Liver (tissue), 3 donors: ENCODE results near the gene NRROS.

Source experiments
- NR2F2 ChIP-seq: IDR thresholded peaks from 2 replicates; pipeline ENCODE4 v1.6.1; 2016; ENCODE audit warnings: antibody characterized with exemption
- SP1 ChIP-seq: IDR thresholded peaks from 2 replicates; pipeline ENCODE4 v1.6.1; 2018; ENCODE audit warnings: antibody characterized with exemption, mild to moderate bottlenecking
- YY1 ChIP-seq: IDR thresholded peaks from 2 replicates; pipeline ENCODE4 v1.6.1; 2016; ENCODE audit warnings: antibody characterized with exemption, mild to moderate bottlenecking
- TF ChIP-seq, protein P1 (sequence below): IDR thresholded peaks from 2 replicates; pipeline ENCODE4 v1.6.1; 2016; ENCODE audit warnings: antibody characterized with exemption
- TF ChIP-seq, protein P2 (sequence below): IDR thresholded peaks from 2 replicates; pipeline ENCODE4 v1.6.1; 2016; ENCODE audit warnings: antibody characterized with exemption
- TF ChIP-seq, protein P3 (sequence below): fragments of 150-350 bp; IDR thresholded peaks from 2 replicates; pipeline ENCODE4 v1.5.1; 2017; ENCODE audit warnings: improper control_type of control experiment, low read depth, low read length; ENCODE audit not compliant: missing input control
- donor health status: healthy.
- donor health status: healthy.

DNA sequence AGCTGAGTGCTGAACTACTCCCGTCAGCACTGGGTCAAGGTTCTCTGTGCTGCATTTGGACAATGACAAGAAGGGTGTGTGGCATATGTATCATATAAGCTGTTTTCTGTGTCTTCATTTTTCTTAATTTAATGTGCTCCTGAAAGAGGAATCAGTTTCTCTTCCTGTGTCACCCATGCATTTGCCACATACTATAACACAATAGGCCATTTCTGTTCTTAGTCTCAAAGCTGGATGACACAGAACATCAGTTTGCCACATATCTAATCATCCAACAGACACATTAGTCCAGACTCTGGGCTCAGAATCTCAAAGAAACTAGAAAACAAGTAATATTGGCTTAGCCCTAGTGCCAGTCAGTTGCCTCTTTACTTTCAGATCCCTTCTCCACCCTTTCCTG, 38.4 kb downstream of the NRROS start:
- TF ChIP-seq NR2F2, result no peak
- no peak for TF ChIP-seq SP1
- TF ChIP-seq, protein P1, sequence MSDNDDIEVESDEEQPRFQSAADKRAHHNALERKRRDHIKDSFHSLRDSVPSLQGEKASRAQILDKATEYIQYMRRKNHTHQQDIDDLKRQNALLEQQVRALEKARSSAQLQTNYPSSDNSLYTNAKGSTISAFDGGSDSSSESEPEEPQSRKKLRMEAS, result no peak
- TF ChIP-seq, protein P2, sequence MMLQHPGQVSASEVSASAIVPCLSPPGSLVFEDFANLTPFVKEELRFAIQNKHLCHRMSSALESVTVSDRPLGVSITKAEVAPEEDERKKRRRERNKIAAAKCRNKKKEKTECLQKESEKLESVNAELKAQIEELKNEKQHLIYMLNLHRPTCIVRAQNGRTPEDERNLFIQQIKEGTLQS, result no peak
- TF ChIP-seq, protein P3, sequence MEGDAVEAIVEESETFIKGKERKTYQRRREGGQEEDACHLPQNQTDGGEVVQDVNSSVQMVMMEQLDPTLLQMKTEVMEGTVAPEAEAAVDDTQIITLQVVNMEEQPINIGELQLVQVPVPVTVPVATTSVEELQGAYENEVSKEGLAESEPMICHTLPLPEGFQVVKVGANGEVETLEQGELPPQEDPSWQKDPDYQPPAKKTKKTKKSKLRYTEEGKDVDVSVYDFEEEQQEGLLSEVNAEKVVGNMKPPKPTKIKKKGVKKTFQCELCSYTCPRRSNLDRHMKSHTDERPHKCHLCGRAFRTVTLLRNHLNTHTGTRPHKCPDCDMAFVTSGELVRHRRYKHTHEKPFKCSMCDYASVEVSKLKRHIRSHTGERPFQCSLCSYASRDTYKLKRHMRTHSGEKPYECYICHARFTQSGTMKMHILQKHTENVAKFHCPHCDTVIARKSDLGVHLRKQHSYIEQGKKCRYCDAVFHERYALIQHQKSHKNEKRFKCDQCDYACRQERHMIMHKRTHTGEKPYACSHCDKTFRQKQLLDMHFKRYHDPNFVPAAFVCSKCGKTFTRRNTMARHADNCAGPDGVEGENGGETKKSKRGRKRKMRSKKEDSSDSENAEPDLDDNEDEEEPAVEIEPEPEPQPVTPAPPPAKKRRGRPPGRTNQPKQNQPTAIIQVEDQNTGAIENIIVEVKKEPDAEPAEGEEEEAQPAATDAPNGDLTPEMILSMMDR, result no peak
- no peak for TF ChIP-seq YY1
